DMS53 treated with DMSO at 0.1 percent for 48 hours (cell line): ENCODE measurements around the gene MRGPRE.

ENCODE experiments used
- DNase-seq: peaks from one replicate; lab custom pipeline; 2025; ENCODE audit not compliant: unreplicated experiment; lab: John Stamatoyannopoulos, UW

MRGPRE gene

DNA sequence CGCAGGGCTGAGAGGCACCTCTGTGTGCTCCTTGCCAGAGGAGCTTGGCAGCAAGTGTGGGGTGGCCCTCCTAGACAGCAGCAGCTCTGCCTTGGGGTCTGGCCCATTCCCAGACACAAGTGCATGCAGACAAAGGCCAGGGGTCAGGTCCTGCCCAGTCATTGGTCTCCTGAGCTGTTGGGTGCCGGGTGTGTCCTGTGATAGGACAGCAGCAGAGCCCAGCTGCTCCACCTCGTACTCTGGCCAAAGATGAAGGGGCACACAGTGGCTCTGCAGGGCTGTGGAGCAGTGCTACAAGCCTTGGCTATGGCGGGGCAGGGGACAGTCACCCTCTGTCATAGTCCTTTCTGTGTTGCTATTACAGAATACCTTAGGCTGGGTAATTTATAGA is 49.8 kb downstream of the MRGPRE start:
- no peak for DNase-seq

DNA sequence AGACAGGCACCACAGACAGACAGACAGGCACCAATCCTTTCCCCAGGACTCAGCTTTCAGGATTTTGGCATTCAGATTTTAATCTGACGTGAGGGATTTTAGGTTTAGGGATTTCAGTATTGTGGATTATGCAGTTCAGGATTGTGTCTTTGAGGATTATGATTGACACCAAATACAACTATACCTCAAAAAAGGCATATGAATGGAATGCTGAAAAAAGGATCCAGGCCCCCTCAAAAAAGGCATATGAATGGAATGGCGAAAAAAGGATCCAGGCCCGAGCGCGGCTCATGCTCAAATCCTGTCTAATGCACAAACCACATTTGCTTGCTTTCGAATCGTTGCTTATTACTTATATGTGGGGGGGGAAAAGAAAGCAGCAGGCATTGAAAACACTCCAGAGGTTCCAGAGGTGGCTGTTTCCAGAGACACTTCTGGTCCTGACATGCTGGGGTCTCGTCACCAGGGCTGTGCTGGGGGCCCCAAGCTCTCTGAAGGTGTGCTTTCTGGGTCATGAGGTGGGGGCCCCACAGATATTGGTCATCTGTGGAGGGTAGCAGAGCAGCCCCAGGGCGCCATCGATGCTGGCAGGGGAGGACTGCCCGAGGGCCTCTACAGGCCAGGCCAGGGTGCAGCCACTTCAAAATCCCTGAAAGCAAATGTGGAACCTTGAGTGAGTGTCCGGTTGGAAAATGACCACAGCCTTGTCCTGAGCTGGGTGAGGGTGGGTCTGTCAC is 50.3 kb downstream of the MRGPRE start:
- no peak for DNase-seq

DNA sequence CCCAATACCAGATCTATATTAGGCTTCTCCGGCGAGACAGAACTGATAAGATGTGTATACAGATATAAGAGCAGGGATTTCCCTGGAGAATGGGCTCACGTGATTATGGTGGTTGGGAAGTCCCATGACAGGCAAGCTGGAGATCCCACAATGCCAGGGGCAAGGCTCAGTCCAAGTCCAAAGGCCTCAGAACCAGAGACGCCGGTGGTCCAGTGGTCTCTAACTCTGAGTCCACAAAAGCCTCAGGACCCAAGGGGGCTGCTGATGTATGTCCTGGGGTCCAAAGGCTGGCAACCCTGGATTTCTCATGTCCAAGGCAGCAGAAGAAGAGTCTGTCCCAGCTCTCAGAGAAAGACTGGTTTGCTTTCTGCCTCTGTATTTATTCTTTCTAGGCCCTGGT is 51.3 kb downstream of the MRGPRE start:
- no peak for DNase-seq

DNA sequence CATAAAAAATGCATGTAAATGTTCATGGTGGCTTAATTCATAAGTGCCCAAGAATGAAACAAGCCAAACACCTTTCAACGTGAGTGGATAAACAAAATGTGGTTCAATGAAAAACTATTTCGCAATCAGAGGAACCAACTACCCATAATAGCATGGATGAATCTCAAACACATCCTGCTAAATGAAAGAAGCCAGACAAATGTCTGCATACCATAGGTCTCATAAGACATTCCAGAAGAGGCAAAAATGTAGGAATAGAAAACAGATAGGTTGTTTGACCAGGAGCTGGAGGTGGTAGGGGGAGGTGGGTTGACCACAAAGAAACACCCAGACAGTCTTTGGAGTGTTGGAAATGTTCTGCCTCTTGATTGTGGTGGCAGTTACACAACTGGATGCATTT is 53.9 kb downstream of the MRGPRE start:
- no peak for DNase-seq

GRCh38 chr11:3177931-3178330 is 54.3 kb downstream of the MRGPRE start:
- no peak for DNase-seq
